ENCODE data around the gene RAB6D.
"Not testable (repeated sequence)": the region's sequence is repeated elsewhere in the genome, so short reads cannot be mapped to it uniquely, and the experiment has no call there.

RAB6D gene

DNA sequence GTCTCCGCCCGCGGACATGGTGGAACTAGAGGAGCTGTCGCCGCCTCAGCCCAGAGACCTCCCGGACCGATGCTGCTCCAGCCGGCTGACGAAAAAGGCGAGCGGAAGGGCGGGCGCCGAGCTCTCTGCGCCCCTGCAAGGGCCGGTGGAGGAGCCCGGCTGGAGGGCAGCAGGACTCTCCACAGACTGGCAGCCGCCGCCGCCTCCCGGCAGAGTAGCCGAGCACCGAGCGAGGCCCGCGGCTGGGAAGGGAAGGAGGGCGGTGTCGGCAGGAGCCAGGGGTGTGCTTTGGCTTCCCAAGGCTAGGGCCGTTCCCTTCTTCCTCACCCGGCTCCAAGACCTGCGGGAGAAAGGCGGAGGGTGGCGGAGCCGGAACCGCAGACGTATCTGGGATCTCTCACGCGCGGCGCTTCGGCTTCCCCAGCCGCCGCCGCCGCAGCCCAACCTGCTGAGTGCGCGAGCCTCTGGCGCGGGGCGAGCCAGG lies at the start of gene RAB6D:
TSS of gene RAB6D (minus strand) at position 466 of the 484 bp plus-strand sequence. CDS start at position 18, 448 bp downstream.
- not testable (repeated sequence) for DNase-seq (ENCODE audit: low read depth in 3 of 3)

DNA sequence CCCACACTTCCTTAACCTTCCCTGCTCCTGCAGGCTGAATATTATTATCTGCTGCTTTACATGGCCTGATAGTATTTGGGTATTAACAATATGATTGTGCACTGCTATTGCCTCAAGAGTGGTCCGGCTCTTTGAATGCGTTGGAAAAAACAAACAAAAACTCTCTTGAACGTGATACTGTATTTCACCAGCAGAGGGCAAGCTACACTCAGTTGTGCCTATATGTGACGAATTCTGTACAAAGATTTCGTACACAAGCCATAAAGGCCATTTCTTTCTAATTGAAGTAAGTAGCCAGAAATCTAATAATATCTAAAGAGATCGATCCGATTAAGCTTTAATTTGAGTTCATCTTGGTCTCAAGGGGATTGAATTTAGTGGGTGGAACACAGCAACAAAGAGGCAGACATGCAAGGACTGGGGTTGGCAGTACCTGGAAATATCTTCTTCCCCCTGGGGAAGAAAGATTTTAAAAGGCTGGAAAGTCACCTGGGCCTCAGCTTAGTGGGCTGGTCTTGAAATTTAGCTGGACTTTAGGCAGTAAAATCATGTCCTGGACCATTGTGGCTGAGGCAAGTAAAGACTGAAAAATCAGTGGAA lies 49.3 kb upstream of the RAB6D start:
- DNase-seq (ENCODE audit: low read depth in 3 of 3): no peak

DNA sequence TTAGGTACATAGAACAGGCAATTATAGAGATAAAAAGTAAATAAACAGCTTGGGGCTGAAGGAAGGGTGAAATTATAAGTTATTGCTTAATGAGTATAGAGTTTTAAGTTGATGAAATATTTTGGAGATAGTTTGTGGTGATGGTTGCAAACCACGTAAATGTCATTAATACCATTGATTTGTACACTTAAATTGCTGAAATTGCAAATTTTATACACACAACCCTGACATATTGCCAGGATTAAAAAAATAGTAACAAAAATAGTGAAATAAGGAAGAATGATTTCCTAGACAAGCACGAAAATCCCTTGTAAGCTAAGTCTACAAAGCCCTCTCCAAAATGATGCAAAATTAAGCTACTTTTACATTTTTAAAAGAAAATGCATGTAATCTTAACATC lies 46.2 kb upstream of the RAB6D start:
- no peak for DNase-seq (ENCODE audit: low read depth in 3 of 3)

DNA sequence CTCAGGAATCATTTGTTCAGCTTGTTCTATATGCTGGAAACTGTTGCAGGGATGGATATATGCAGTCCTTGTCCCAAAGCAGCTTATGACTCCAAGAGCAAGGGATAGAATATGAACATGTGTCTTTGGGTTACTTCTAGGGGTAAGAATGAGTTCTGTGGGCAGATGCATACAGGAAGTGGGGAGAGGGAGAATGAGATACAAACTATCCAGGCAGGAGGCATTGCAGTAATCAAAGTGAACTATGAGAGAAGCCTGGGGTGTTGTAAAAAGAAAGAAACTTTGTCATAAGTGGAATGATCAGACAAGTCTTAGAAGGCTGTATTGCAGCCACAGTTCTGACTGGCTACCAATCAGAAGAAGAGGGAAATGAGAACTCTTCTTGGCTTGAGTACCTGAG lies 44.8 kb upstream of the RAB6D start:
- DNase-seq (ENCODE audit: low read depth in 3 of 3): no peak

DNA sequence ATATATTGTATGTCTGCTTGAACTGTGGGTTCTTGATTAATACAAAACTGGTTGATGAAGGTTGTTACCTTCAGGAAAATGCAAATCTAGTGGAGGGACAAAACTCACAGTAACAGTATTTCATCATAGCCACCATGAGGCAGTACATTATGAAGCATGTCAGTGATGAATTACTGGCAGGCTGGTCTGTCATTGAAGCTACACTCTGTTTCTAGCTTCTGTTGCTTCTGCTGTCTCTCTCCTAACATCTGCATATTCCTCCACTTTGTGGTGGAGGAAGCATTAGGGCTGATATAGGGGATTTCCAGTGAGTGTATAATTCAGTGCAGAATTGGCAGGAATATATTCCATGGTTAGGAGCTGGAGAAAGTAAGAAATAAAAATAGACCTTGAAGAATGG lies 44.2 kb upstream of the RAB6D start:
- no peak for DNase-seq (ENCODE audit: low read depth in 3 of 3)

DNA sequence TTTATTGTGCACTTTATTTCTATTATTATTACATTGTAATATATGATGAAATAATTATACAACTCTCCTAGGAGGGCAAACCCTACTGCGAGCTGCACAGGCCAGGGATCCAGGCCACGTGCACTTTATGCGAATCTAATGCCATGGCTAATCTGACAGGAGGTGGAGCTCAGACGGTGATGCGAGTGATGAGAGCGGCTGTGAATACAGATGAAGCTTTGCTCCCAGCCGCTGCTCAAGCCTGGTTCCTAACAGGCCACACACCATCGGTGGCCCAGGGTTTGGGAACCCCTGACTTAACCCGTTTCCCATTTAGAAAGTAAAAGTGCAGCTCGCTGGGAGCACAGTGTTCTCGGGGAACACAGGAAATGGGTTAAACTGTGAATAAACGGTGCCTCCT lies 40.8 kb upstream of the RAB6D start:
- no peak for DNase-seq (ENCODE audit: low read depth in 3 of 3)

DNA sequence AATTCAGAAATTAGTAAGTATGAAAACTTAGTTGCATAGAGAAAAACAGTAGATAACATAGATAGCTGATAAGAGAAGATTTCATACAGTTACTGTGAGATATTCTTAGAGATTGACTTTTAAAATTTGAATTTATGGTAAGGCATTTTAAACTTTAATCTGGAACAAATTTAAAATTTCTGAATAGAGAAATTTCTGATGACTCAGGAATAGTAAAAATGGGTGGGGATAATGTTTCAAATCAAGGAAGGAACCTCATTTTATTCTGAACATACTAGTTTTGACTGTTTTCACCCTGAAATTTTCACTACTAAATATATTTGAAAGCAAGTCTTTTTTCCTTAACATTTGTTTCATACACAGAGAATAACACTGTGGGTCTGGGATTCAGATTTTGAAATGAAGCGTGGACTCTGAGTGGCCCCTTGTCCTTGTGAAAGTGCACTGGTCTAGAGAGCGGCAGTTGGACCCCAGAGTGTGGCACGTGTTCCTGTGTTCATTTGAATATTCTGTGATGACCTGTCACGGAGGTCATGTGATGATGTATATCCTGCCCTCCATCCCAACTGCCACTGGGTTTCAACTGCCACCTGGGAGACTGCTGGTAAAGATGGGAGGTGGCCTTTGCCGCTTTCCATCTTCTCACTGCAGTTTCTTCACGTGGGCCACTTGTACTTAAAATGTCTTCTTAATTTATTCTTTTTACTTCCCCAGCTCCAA lies 38.5 kb upstream of the RAB6D start:
- no peak for DNase-seq (ENCODE audit: low read depth in 3 of 3)

DNA sequence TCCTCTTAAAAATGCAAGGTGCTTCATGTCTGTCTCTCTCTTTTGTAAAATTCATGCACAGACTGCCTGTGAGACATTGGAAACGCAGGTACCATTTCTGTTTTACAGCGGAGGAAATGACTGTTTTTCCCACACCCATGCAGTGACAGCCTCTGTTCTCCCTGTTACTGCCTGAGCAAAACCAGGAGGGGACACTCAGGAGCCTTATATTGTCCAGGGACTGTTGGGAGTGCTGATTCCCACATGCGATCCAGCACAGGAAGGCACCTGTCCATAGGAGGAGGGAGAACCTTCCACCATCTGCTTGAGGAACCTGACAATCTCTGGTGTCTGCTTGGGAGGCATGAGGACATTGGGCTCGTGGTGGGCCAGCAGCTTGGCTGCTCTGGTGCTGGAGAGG lies 36.9 kb upstream of the RAB6D start:
- DNase-seq (ENCODE audit: low read depth in 3 of 3): no peak

DNA sequence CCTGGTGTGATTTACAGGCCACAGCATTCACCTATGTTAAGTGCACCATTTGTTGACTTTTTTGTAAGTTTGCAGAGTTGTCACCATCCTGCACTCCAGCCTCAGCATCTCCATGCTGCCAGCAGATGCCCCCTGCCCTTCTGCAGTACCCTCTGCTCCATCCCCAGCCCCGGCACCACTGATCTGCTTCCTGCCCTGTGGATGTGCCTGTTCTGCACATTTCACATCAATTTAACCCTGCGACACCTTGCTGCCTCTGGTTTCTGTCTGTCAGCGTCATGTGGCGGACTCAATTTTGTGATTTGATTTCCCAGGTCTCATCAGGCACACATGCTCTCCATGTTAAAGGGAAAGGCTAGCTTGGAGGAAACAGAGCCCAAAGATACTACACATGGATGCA lies 36.5 kb upstream of the RAB6D start:
- DNase-seq (ENCODE audit: low read depth in 3 of 3): not testable (repeated sequence)

DNA sequence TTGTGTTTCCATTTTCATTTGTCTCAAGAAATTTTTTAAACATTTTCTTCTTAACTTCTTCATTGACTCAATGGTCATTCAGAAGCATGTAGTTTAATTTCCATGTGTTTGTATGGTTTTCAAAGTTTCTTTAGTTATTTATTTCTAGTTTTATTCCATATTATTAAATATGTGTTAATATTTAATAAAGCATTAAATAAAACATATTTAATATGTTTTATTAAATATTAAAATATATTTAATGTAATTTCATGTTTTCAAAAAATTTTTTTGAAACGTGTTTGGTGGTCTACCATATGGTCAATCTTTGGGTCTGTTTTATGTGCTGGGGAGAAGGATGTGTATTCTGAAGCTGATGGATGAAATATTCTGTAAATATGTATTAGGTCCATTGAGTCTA lies 32.2 kb upstream of the RAB6D start:
- not testable (repeated sequence) for DNase-seq (ENCODE audit: low read depth in 3 of 3)

DNA sequence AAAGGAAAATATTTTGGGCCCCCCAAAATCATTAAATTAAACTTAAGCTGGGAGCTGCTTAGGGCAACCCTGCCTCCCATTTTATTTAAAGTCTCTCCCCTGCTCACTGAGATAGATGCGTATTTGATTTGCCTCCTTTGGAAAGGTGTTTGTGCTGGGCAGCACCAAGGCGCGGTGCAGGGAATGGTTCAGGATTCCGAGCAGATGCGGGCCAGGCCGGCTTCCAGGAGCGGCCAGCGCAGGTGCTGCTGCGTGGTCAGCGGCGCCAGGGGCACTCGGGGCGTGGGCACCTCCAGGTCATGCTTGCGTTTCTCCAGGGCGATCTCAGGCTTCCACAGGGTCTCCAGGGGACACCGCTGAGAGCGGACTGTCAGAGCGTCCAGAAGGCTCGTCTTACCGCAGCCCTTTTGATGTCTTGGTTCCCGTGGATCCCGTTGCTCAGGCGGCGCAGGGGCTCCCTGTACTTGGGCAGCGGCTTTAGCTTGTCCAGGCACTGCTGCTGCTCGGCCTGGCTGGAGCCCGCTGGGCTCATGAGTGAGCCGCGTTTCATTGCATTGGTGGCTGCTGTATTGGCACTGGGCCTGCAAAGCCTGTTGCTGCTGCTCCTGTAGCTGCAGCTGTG lies 31.2 kb upstream of the RAB6D start:
- not testable (repeated sequence) for DNase-seq (ENCODE audit: low read depth in 3 of 3)

DNA sequence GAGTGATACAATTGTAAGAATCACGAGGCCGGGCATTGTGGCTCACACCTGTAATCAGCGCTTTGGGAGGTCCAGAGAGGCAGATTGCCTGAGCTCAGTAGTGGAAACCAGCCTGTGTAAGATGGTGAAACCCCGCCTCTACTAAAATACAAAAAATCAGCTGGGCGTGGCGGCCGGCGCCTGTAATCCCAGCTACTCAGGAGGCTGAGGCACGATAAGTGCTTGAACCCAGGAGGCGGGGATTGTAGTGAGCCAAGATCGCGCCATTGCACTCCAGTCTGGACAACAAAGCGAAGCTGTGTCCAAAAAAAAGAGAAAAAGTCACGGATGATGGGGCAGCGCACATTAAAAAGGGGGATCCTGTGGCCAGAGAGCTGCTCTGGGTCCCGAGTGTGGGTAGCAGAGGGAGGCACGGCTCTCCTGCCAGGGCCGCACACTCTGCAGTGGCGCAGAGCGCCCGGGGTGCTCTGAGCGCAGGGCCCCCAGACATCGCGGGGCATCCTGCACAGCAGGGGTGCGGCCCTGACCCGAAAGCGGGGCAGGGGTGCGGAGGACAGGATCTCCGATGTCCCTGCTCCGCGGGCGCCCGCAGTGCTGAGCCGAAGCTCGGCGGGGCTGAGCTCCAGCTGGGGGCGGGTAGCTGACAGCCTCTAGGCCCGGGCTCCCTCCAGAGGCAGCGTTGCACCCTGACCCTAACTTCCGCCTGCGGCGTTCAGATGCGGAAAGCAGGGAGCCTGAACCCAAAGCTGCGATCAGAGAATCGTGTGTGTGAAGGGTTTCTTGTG lies 30.4 kb upstream of the RAB6D start:
- DNase-seq (ENCODE audit: low read depth in 3 of 3): no peak

DNA sequence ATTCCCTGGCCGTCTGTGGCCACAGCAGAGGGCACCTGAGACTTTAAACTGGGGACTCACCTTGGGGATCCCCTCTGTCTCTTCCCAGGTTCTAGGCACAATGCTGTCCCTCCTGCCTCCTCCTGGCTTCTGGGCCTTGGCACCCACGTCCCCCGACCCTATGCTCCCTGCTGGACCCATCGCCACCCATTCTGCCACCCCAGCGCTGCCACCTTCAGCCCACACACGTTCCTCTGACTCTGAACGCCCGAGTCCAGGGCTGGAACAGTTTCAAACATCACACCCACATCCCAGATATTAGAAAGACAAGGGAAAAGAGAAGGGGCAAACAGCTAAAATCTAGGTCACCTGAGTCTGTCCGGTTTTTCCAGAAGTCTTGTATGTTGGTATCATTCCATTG lies 28.0 kb upstream of the RAB6D start:
- not testable (repeated sequence) for DNase-seq (ENCODE audit: low read depth in 3 of 3)

DNA sequence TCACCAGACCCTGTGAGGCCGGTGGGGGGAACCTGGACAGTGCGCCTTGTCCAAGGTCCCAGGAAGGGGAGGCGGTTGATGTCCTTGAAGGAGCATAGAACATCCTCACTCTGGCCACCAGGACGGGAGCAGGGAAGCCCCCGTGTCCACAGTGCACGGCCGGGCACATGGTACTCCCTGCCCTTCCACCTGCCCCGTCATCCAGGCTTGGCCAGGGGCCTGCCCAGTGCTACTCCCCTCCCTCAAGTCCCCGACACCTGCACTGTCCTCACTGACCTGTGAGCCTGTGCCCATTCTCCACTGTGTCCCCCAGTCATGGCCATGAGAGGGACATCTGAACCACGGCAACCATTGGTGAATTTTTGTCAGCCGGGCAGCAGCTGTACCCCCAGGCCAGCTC lies 27.5 kb upstream of the RAB6D start:
- DNase-seq (ENCODE audit: low read depth in 3 of 3): not testable (repeated sequence)

DNA sequence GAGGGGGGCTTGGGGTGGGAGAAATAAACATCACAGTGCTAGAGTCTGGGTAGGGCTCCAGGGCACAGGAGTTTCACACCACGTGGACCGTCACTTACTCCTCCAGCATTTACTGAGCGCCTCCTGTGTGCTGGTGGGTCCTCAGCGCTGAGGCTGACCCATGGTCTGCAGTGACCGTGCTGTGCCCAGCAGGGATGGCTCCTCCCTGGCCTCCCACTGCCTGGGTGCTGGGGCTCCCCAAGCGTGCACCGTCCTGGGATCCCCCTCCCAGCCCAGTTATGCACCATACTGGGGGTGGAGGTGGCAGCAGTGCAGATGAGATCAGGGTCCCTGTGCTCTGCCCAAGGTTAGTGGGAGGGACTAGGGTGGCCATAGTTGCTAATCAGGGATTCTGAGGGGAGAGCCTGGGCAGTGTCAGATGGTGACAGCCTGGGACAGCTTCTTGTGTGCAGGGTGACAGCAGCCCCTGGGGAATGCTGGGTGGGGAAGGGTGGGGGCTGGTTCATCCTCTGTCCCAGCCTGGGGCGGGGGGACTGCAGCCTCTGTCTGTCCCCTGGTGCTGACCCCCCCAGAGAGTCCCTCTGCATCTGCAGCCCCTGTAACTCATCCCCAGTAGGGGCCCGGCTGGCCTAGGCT lies 26.6 kb upstream of the RAB6D start:
- DNase-seq (ENCODE audit: low read depth in 3 of 3): not testable (repeated sequence)

DNA sequence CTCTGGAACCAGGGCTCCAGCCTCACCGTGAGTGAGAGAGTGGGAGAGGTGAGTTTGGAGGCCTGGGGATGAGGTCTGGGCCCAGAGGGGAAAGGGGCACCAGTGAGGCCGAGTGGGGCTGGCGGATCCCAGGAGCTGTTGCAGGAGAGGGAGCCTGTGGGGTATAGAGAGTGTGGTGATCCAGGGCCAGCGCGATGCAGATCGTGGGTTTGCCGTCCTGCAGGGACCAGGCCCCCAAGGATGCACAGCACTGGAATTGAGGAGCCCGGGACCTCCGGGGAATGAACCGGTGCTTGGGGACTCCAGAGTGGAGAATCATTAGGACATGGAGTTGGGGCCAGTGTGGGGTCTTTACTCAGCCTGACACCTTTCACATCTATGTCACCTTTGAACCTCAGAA lies 25.7 kb upstream of the RAB6D start:
- no peak for DNase-seq (ENCODE audit: low read depth in 3 of 3)

DNA sequence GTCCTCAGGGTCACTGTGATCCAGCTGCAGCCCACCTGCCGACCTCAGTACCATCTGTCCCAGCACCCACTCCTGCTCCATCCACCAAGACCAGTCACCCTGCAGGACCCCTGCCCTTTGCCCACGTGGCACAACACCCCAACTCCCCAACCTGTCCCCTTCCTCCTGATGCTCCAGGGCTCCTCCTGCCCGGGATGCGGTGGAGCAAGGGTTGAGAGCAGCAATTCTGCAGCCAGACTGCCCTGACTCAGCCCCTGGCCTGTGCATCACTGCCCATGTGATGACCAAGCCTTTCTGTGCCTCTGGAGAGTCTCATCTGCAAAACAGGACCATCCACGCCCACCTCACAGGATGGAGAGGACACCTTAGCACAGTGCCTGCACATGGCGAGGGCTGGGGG lies 24.9 kb upstream of the RAB6D start:
- not testable (repeated sequence) for DNase-seq (ENCODE audit: low read depth in 3 of 3)

DNA sequence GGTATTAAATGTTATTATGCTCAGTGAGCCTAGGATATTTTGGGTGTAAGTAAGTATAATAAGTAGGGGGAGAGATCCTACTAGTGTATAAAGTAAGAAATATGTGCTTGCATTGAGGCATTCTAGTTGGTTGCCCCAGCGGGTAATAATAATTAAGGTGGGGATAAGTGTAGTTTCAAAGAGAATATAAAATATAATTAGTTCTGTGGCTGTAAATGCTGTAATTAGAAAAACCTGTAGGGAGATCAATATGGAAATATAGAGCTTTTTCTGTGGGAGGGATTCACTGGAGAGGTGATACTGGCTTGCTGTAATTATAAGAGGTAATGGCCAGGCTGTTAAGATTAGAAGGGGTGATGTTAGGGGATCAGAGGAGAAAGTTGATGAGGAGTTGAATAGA lies 9.1 kb upstream of the RAB6D start:
- not testable (repeated sequence) for DNase-seq (ENCODE audit: low read depth in 3 of 3)

DNA sequence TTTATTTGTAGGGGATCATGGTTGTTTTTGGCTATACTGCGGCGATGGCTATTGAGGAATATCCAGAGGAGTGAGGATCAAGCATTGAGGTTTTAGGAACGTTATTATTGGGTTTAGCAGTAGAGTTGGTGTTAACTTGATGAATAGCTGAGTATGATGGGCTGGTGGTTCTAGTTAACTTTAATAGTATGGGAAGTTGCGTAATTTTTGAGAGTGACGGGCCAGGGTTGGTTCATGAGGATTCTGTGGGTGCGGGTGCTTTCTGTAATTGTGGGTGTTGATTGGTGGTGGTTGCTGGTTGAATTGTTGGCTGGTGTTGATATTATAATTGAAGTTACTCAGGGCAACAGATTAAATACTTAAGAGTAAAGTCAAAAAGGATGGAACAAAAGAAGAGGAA lies 6.0 kb upstream of the RAB6D start:
- DNase-seq (ENCODE audit: low read depth in 3 of 3): no peak

DNA sequence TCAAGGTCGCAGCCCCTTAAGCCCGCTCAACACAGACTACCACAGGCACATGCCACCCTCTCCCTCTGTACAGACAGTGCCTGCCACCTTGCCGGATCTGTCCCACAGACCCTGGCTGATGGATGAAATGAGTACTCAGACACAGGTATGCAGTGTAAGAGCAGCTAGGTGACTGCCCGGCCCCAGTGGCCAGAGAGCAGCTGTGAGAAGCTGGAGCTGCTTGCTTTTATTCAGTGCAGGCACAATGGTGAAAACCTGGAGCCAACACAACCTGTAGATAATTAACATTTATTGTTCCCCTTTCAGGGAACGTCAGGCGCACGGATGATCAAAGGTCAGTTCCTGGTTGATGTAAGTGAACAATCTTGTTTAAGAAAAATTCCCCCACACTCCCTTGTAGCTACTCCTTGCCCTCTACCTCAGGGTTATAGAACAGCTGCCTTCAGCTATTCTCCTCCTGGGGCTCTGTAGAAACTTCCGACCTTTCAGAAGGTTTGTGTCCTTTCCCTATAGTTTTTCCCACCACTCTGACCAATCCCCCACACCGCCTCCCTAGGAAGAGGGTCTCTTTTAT lies 4.6 kb upstream of the RAB6D start:
- DNase-seq (ENCODE audit: low read depth in 3 of 3): not testable (repeated sequence)

DNA sequence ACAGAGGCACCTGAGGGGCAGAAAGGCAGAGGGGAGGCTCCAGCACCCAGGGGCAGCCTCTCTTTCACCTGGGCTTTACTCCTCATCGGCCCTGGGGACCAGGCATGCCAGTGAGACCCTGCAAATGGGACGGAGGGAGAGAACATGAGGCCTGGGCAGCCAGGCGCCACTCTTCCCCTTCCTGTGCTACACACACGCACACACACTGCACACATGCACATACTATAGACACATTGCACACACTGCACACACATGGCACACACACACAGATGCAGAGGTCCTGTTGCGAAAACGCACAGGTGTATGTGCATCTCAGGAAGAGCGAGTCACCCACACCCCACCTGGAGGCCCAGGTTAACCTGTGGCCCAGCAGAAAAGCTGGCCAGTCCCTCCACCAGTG lies 3.4 kb upstream of the RAB6D start:
- DNase-seq (ENCODE audit: low read depth in 3 of 3): no peak
